HG03432 (cell line): ENCODE data around the gene RERE.
"Not testable (repeated sequence)": the region's sequence is repeated elsewhere in the genome, so short reads cannot be mapped to it uniquely, and the experiment has no call there.

Experiments
- ATAC-seq: cut with Tn5 transposase; IDR thresholded peaks from one replicate; pipeline ENCODE4 v1.9.1; 2021; ENCODE audit warnings: mild to moderate bottlenecking, moderate library complexity; ENCODE audit not compliant: unreplicated experiment

Gene RERE

GRCh38 chr1:8807004-8807403, 10.4 kb downstream of the RERE start:
- no peak for ATAC-seq

GRCh38 chr1:8800416-8800815, 17.0 kb downstream of the RERE start:
- no peak for ATAC-seq

- no peak for ATAC-seq
Measured at GRCh38 chr1:8797216-8797615, 20.2 kb downstream of the RERE start.

DNA sequence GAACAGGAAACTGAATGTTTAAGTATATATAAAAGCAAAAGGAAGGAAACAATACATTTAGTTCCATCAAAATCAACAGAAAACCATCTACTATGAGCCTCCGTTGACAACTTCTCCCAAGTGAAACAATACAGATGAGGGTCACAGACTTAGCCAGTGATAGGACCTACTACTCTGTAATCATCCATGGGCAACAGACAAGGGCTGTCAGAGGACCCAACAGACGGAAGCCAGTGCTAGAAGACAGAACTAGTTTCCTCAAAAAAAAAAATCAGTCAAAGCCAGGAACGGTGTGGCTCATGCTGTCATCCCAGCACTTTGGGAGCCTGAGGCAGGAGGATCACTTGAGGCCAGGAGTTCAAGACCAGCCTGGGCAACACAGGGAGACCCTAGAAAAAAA, 20.6 kb downstream of the RERE start:
- no peak for ATAC-seq

DNA sequence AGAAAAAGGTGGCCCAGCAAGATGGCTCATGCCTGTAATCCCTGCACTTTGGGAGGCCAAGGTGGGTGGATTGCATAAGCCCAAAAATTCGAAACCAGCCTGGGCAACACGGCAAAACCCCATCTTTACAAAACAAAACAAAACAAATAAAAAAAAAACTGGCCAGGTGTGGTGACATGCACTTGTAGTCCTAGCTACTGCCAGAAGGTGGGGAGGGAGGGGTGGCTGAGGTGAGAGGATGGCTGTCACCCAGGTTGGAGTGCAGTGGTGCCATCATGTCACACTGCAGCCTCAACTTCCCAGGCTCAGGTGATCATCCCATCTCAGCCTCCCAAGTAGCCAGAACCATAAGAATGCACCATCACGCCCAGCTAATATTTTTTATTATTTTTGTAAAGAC, 22.8 kb downstream of the RERE start:
- no peak for ATAC-seq

DNA sequence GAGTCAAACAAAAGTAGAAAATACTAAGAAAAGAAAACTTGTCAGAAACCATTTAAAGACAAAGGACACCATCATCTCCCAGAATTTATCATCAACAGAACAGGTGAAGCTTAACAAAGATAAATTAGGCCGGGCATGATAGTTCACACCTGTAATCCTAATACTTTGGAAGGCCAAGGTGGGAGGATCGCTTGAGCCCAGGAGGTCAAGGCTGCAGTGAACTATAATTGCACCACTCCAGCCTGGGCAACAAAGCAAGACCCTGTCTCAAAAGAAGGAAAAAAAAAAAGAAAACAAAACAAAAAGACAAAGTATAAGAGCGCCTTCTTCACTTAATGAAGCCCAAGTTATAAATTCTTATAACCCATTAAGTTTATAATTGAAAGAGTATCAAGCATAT, 25.6 kb downstream of the RERE start:
- ATAC-seq, result no peak

GRCh38 chr1:8790987-8791386, 26.5 kb downstream of the RERE start:
- no peak for ATAC-seq

- ATAC-seq, result no peak
Measured at GRCh38 chr1:8790478-8790877, 27.0 kb downstream of the RERE start.

DNA sequence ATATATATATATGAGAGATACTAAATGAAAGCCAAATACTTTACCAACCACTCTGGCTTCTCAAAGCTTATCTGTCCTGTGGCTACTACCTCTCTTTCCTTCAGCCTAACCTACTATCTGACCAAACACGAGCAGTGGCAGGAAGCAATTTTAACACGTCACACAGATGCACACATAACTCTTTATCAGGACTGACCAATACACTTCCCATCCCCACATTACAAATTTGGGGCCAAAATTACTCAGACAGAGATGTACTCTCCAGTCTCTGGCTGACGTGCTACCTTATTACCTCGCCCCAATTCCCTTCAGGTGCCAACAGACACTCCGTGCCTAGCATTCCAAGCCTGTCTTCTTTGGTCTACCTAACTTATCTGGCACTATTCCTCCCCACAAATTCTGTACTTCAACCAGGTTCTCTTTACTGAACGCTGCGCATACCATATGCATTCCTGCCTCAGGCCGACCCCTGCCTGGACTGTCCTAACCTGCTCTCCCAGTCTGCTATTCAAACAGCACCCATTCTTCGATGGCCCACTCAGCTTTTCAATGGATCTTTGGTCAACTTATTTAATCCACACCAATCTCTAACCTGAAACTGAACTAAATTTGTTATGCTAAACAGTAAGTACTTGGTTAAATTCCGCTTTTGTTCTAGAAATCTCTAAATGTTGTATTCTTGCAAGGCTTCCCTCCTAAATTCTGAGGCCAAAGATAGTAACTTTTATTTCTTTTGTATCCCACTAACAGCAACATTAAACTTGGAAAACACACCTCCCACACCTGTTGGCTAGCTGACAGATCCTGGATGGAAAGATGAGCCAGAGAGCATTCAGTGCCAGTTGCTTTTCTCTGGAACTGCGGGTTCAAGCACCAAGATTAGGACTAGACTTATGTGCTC, 27.9 kb downstream of the RERE start:
- no peak for ATAC-seq

GRCh38 chr1:8787218-8787617, 30.2 kb downstream of the RERE start:
- no peak for ATAC-seq

- ATAC-seq, result not testable (repeated sequence)
Measured at GRCh38 chr1:8786204-8786603, 31.2 kb downstream of the RERE start.

DNA sequence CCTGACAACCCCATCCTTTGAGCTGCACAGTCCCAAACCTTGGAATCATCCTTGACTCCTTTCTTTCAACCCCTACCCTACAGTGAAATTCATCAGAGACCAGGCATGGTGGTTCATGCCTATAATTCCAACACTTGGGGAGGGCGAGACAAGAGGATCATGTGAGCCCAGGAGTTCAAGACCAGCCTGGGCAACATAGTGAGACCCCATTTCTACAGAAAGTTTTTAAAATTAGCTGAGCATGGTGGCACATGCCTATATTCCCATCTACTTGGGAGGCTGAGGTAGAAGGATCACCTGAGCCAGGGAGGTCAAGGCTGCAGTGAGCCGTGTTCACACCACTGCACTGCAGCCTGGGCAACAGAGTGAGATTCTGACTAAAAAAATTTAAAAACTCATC, 34.5 kb downstream of the RERE start:
- no peak for ATAC-seq

GRCh38 chr1:8782001-8782620, 35.3 kb downstream of the RERE start:
- ATAC-seq, result no peak

GRCh38 chr1:8780405-8780804, 37.0 kb downstream of the RERE start:
- ATAC-seq, result no peak

DNA sequence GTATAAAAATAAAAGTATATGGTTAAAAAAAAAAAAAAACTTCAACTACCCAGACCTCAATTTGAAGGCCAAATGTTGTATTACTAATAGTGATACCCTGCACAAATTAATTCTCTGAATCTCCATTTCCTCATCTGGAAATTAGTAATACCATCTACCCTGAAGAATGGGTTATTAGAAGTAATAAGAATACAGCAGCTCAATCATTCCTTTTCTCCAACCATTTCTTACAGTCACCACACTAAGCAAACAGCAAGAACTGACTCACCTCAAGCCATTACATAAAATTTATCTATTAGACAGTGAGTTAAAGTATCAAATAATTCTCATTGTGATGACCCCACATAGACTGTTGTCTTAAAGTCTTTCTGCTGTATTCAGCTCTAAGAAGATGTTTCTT, 39.6 kb downstream of the RERE start:
- ATAC-seq, result no peak

- ATAC-seq, result no peak
Measured at GRCh38 chr1:8776104-8776503, 41.3 kb downstream of the RERE start.

DNA sequence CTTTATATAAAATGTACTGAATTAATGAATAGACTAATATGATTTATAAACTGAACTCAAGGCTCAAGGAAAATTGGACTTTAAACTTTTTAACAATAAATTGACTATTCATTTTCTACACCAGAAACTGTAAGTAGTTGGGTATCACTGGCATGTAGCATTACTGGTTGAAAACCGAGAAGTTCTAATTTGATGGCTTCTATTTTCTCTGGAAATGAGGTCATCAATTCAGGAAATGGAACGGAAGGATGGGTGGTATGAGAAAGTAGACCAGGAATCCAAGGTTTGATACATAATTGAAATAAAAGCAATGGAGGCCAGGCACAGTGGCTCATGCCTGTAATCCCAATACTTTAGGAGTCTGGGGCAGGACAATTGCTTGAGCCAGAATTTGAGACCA, 50.4 kb downstream of the RERE start:
- no peak for ATAC-seq

- ATAC-seq, result no peak
Measured at GRCh38 chr1:8765198-8765597, 52.2 kb downstream of the RERE start.

- peak; percentile 36 for ATAC-seq
Measured at GRCh38 chr1:8764293-8764937, 53.0 kb downstream of the RERE start.

- ATAC-seq, result peak; percentile 65
Measured at GRCh38 chr1:8763888-8764287, 53.6 kb downstream of the RERE start.

- ATAC-seq, result no peak
Measured at GRCh38 chr1:8754993-8755392, 62.4 kb downstream of the RERE start.

DNA sequence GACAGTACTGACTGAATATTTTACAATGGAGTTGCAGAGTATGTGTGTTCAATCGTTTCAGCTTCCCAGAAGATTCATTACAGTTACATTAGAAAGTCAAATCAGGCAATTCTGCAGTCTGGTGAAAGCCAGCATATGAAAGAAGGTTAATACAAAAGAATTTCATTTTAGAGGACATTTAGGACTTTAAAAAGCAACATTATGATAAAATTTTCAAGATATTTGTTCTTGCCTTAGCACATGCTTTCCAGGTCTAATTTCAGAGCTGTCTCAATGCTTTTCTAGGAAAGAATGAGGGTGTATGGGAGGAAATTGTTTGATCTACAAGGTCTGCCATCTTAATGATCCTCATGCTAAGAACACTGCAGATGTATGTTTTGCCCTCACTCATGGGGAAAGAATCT, 63.2 kb downstream of the RERE start:
- no peak for ATAC-seq
